K562 (cell line): Measurements from ENCODE around the gene PACC1. TPM values are rescaled to one million over a fixed set of nuclear protein-coding genes. Genes with fewer than 3 reads are reported as not detected.

Source experiments
- C11orf30 ChIP-seq: fragments of 450-650 bp; IDR thresholded peaks from 2 replicates; pipeline ENCODE4 v1.6.1; 2016; ENCODE audit warnings: low read depth, mild to moderate bottlenecking
- GTF3C2 ChIP-seq: IDR thresholded peaks from 3 replicates; pipeline ENCODE4 v1.6.1; 2011; ENCODE audit warnings: borderline replicate concordance, mild to moderate bottlenecking, moderate library complexity; ENCODE audit not compliant: insufficient read length; ENCODE audit errors: extremely low read depth
- HDAC6 ChIP-seq: IDR thresholded peaks from 2 replicates; pipeline ENCODE4 v1.6.1; 2012; ENCODE audit warnings: low read depth, mild to moderate bottlenecking, control low read depth, inconsistent platforms, low read length, moderate library complexity
- HIVEP1 ChIP-seq: fragments of 250-450 bp; sonication (Bioruptor Pico); IDR thresholded peaks from 2 replicates; pipeline ENCODE4 v1.4.0; 2020; ENCODE audit warnings: mild to moderate bottlenecking
- KAT2B ChIP-seq: IDR thresholded peaks from one replicate; pipeline ENCODE4 v1.6.1; 2012; ENCODE audit warnings: low read depth, mild to moderate bottlenecking, control low read depth, inconsistent platforms, low read length, moderate library complexity
- MITF ChIP-seq: IDR thresholded peaks from 2 replicates; pipeline ENCODE4 v1.6.1; 2014; ENCODE audit warnings: antibody characterized with exemption
- NCOA4 ChIP-seq: fragments of 450-650 bp; IDR thresholded peaks from 2 replicates; pipeline ENCODE4 v1.6.1; 2018; ENCODE audit warnings: mild to moderate bottlenecking; ENCODE audit not compliant: partially characterized antibody
- SPI1 ChIP-seq: IDR thresholded peaks from 2 replicates; pipeline ENCODE4 v1.6.1; 2011; ENCODE audit warnings: low read depth, low read length, control low read depth, borderline replicate concordance
- TCF7 ChIP-seq: sonication (generic); IDR thresholded peaks from 2 replicates; pipeline ENCODE4 v1.6.1; 2016; ENCODE audit warnings: antibody characterized with exemption, borderline replicate concordance
- ZBTB26 ChIP-seq: fragments of 450-650 bp; formaldehyde crosslinking; IDR thresholded peaks from 2 replicates; pipeline ENCODE4 v1.4.0; 2022; ENCODE audit warnings: missing genetic modification characterization
- ZNF407 ChIP-seq: fragments of 450-650 bp; IDR thresholded peaks from 2 replicates; pipeline ENCODE4 v1.6.1; 2016; ENCODE audit warnings: low read depth
- ZNF644 ChIP-seq: fragments of 200-800 bp; sonication (Bioruptor generic); IDR thresholded peaks from 2 replicates; pipeline ENCODE4 v1.6.1; 2016; ENCODE audit warnings: low read depth, missing genetic modification characterization, missing compliant biosample characterization
- polyA plus RNA-seq, 8 experiments: library from polyadenylated mRNA; depleted of rRNA in 4 of 8; stranded (reverse) in 5 of 8; unstranded in 3 of 8; fragments of >200 nt; fragmentation: Nextera tagmentation in 2 of 8; fragmentation: Illumina TruSeq in 1 of 8; extraction: Ambion mirVana in 2 of 8; extraction: Trizol in 1 of 8; gene quantifications; 2 replicates each; pipeline versions ENCODE4 v1.2.1 to v1.2.3, GENCODE V29; 2011 to 2014; ENCODE audit warnings: inconsistent platforms in 1 of 8, missing spikeins in 1 of 8
- total RNA-seq, 7 experiments: library from RNA; depleted of rRNA in 6 of 7; stranded (reverse); fragments of >200 nt in 6 of 7; fragmentation: Illumina TruSeq in 2 of 7; extraction: Trizol in 2 of 7; gene quantifications; 2 replicates each; pipeline versions ENCODE4 v1.2.1 to v1.2.3, GENCODE V29; 2011 to 2021; ENCODE audit warnings: low replicate concordance in 1 of 7

Gene PACC1
- total and polyA plus RNA-seq, 9 of the 15 experiments (the other 6 are each of a cell fraction or from before 2014, with no cell fraction given): 7.1 to 19.3 (median 14.9) TPM

GRCh38 chr1:212433577-212434462 lies 19.1 kb upstream of the PACC1 start (continued):
- TF ChIP-seq KAT2B: no peak
- no peak for TF ChIP-seq GTF3C2
- TF ChIP-seq ZNF407: no peak
- peak; percentile 53; the same call in 1 of the 2 replicates for TF ChIP-seq SPI1
- no peak for TF ChIP-seq C11orf30
- TF ChIP-seq MITF: no peak
- no peak for TF ChIP-seq NCOA4
- TF ChIP-seq ZNF644 (tag): no peak
- no peak for TF ChIP-seq ZBTB26 (CRISPR knock-in tag)
- TF ChIP-seq HIVEP1 (CRISPR knock-in tag): no peak
- no peak for TF ChIP-seq TCF7
- no peak for TF ChIP-seq HDAC6
